GM13977 (cell line): ENCODE measurements around the gene PPARGC1A.

Experiments used
- DNase-seq: peaks from one replicate; pipeline ENCODE4 v3.0.0; 2012; ENCODE audit warnings: low spot score
- in situ Hi-C: fragments of 300-500 bp; cut with MboI; formaldehyde crosslinking; loops from one replicate; pipeline ENCODE4 v1.12.0; 2022; ENCODE audit warnings: low sequenced_read_pairs, low pct_unique_long_range_greater_than_20kb, mixed read lengths, inconsistent platforms; ENCODE audit not compliant: unreplicated experiment
- TF ChIP-seq, protein P1 (sequence below): IDR thresholded peaks from 2 replicates; pipeline ENCODE4 v1.5.1; 2012; ENCODE audit warnings: mild to moderate bottlenecking, control low read depth; ENCODE audit not compliant: insufficient read depth; ENCODE audit errors: extremely low read depth, missing control alignments

The PPARGC1A gene

DNA sequence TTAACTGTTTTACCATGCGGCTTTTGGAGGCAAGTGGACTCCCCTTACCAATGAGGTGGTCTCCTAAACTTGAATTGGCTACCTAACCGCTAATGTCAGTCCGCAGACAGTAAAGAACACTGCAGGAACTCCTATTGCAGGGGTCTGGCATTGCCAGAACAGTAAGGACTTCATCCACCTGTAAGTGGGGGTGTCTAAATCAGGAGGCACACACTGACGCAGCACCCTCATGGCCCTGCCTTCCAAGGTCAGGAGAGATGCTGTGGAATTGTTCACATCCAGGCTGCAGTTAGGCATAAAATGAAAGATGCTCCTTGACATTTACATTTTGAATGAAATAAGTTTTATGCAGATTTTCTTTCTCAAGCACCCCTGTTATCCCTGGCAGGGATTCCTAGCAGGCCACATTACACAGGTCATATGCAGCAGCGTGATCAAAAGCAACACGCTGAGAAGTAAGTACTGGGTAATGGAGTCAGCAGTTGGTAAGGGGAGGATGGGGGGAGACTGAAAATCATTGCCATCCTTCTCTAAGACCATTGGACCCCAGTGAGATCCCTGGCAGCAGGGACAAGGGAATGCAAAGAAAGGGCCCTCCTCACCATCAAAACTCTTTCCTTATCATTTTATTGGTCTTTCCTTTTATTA lies 3.8 kb downstream of the PPARGC1A start:
- DNase-seq, result no peak
- TF ChIP-seq, protein P1, sequence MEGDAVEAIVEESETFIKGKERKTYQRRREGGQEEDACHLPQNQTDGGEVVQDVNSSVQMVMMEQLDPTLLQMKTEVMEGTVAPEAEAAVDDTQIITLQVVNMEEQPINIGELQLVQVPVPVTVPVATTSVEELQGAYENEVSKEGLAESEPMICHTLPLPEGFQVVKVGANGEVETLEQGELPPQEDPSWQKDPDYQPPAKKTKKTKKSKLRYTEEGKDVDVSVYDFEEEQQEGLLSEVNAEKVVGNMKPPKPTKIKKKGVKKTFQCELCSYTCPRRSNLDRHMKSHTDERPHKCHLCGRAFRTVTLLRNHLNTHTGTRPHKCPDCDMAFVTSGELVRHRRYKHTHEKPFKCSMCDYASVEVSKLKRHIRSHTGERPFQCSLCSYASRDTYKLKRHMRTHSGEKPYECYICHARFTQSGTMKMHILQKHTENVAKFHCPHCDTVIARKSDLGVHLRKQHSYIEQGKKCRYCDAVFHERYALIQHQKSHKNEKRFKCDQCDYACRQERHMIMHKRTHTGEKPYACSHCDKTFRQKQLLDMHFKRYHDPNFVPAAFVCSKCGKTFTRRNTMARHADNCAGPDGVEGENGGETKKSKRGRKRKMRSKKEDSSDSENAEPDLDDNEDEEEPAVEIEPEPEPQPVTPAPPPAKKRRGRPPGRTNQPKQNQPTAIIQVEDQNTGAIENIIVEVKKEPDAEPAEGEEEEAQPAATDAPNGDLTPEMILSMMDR, result no peak
- in situ Hi-C loops, result no loop called here

DNA sequence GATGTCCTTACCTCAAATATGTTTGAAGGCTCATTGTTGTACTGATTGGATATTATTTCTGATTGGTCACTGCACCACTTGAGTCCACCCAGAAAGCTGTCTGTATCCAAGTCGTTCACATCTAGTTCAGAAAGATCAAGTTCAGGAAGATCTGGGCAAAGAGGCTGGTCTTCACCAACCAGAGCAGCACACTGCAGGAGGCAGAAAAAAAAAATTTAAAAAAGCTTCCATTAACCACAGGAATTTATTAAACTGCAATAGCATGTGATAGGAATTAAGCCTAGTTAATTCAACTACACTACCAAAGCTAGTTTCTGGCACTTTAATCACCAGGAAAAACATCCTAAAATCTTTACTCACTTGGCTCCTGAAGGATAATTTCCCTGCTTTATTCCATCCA lies 5.1 kb downstream of the PPARGC1A start:
- in situ Hi-C loops, result no loop called here
- no peak for DNase-seq
- TF ChIP-seq, protein P1, result no peak

DNA sequence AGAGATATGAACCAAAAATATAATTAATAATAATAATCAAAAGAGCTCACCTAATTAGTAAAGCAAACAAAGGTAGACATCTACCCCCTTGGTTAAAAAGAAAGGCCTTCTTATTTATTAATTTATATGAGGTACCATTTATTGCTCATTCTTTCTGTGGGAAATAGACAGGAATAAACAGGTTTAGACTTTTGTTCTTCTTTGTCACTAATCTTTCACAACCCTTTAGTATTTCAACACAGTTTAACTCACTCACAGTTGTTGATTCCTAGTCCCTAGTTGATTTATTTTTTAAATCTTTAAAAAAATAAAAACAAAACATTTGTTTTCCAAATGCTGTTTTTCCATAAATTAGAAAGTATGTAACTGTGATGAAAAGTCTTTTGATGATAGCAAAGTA lies 5.6 kb downstream of the PPARGC1A start:
- TF ChIP-seq, protein P1, result no peak
- in situ Hi-C loops, result no loop called here
- no peak for DNase-seq

DNA sequence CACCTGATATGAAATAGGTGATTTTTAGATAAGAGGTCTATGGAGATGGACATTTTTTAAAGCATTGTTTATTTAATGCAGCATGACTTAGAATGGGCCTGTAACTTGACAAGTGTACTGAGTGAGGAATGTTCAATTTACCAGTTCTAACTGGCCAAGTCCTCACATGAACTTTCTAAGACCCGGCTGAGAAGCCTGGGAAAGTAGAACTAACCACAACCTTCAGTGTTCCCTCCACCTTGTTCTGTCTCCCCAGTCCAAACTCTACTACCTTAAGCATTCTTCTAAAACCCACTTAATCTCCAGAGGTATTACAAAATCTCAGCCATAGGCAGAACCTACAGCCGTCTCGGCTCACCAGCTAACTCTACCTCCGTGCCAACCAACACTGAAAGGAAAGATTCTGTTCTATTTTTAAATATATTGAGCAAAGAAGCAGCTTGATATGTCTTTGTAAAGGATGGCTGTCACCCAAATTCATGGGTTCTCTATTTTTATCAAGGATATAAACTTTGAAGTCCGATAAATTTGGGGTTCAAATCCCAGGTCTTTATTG lies 6.8 kb downstream of the PPARGC1A start:
- TF ChIP-seq, protein P1, result no peak
- in situ Hi-C loops, result no loop called here
- DNase-seq, result no peak

DNA sequence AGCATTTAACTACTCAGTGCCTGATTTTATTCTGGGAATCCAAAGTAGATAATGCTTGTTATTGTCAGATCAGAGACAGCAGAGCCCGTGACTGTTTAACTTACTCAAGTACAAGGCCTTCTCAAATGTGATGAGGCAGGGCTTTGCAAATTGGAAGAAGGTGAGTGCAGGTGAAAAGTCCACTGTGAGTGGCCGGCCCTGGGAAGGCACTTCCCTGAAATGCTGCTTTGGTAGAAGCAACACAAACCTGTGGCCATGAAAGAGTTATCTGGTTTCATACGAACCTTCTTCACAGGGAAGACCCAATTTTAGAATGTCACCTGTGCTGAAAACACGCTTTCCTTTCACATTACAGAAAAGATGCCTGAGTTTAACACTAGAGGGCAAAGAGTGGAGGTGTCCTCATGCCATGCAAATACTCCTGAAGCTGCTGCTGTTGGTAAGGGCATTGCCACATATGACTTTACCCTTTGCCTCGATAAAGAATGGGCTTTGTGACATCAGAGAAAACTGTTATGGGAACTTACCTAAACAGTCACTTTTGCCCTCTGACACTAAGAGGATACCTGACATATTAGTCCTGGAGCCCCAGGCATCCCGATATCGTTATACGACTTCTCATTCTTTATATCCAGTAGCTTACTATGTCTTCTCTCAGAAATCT lies 8.0 kb downstream of the PPARGC1A start:
- in situ Hi-C loops, result no loop called here
- no peak for DNase-seq
- TF ChIP-seq, protein P1, result no peak

DNA sequence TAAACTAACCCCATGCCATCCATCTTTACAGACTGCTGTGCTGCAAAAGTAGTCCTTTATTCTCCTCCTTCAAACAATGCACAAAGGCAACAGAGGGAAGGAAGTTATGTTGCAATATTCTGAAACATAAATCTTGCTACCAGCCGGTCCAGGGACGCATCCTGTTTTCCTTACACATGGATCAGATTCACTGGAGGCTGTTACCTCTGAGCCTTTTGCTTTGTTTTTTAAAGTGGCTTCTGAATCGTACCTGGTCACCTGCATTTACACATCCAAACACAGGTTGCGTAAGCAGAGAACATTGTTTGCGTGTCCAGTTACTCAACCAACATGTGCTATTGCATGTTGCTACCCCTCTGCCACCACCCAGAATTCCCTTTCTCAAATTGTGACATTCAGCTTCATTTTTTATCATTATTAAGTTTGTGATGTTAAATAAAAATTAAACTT lies 8.8 kb downstream of the PPARGC1A start:
- no peak for DNase-seq
- in situ Hi-C loops, result no loop called here
- TF ChIP-seq, protein P1, result no peak
